ENCODE measurements around the gene SRGAP1. TPM values are rescaled to one million over a fixed set of nuclear protein-coding genes. Genes with fewer than 3 reads are reported as not detected.

The SRGAP1 gene
- total RNA-seq, 4 donors from 2014 or later, result 7.2 to 22.9 (median 11.5) TPM

DNA sequence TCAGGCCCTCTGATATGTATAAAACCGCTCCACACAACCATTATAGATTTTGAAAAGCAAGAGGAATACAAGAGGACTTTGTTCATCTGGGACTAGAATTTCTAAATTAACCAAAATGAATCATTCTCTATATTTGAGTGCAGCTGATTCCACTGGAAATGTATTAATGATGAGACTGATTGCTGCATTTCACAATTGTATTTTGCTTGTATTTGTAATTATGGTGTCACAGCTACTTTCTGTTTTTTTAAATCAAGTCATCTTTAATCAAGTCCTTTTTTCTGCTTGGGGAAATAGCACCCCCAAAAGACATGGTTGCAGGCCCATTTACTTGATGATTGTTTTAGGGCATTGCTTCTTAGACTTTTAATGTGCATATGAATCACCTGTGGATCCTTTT, 215.2 kb downstream of the SRGAP1 start:
- TF ChIP-seq POLR2A (IDR thresholded peaks at IDR 0.05) (no peak), EP300 (IDR thresholded peaks at IDR 0.05) (no peak), POLR2AphosphoS5 (IDR thresholded peaks at IDR 0.05) (no peak)
- TF ChIP-seq, protein P1, sequence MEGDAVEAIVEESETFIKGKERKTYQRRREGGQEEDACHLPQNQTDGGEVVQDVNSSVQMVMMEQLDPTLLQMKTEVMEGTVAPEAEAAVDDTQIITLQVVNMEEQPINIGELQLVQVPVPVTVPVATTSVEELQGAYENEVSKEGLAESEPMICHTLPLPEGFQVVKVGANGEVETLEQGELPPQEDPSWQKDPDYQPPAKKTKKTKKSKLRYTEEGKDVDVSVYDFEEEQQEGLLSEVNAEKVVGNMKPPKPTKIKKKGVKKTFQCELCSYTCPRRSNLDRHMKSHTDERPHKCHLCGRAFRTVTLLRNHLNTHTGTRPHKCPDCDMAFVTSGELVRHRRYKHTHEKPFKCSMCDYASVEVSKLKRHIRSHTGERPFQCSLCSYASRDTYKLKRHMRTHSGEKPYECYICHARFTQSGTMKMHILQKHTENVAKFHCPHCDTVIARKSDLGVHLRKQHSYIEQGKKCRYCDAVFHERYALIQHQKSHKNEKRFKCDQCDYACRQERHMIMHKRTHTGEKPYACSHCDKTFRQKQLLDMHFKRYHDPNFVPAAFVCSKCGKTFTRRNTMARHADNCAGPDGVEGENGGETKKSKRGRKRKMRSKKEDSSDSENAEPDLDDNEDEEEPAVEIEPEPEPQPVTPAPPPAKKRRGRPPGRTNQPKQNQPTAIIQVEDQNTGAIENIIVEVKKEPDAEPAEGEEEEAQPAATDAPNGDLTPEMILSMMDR (IDR thresholded peaks at IDR 0.05), result no peak
- no peak overlapping the region for H3K4me3 ChIP-seq
- no peaks in the 10 kb centered on the region for H3K27me3 ChIP-seq
- ATAC-seq, result no peak
- H3K27ac ChIP-seq, result no peak overlapping the region
- no peaks in the 10 kb centered on the region for H3K9me3 ChIP-seq
- WGBS, 2 donors (ENCODE audit: low coverage in 1 of 2), result 63 to 93% methylated on average over 1 of the region's 1 CpG
- H3K4me1 ChIP-seq, result no peaks in the 10 kb centered on the region
- peaks cover 0 to 7% of the 10 kb centered on the region in 2 donors for H3K36me3 ChIP-seq

DNA sequence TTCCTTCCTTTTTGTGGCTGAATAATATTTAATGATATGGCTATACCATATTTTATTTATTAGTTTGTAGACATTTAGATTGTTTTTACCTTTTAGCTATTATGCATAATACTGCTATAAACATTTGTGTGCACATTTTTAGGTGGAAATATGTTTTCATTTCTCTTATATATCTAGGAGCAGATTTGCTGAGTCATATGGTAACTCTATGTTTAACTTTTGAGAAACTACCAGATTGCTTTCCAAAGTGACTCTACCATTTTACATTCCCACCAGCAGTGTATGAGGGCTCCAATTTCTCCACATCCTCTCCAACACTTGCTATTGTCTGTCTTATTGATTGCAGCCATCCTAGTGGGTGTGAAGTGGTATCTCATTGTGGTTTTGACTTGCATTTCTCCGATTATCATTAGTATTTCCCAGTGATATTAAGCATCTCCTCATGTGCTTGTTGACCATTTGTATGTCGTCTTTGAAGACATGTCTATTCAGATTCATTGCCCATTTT, 217.4 kb downstream of the SRGAP1 start:
- no peaks in the 10 kb centered on the region for H3K9me3 ChIP-seq
- no peak overlapping the region for H3K27ac ChIP-seq
- ATAC-seq, result no peak
- TF ChIP-seq POLR2AphosphoS5 (IDR thresholded peaks at IDR 0.05) (no peak), EP300 (IDR thresholded peaks at IDR 0.05) (no peak), POLR2A (IDR thresholded peaks at IDR 0.05) (no peak)
- TF ChIP-seq, protein P1 (IDR thresholded peaks at IDR 0.05), result no peak
- no peaks in the 10 kb centered on the region for H3K4me1 ChIP-seq
- peaks cover 0 to 23% of the 10 kb centered on the region in 2 donors for H3K36me3 ChIP-seq
- WGBS, 2 donors (ENCODE audit: low coverage in 1 of 2), result 94% methylated on average over 2 of the region's 2 CpGs
- H3K4me3 ChIP-seq, result no peak overlapping the region
- H3K27me3 ChIP-seq, result no peaks in the 10 kb centered on the region

DNA sequence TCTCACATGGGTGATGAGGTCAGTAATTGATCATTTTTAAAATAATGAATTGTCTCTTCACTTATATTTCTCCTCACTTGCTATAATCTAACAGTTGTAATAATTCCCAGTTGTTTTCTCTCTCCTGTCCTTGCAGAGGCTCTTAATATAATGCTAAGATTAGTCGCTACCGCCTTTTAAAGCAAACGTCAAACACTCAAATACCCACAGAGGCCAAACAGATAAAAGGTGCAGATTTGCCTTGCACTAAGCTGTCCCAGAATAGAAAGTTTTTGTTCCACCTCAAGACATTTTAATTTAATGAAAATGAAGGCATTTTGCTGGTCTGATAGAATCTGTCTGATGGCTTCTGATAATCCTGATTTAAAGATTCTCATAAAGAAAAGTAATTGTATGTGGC, 218.6 kb downstream of the SRGAP1 start:
- TF ChIP-seq, protein P1 (IDR thresholded peaks at IDR 0.05), result no peak
- TF ChIP-seq POLR2AphosphoS5 (IDR thresholded peaks at IDR 0.05) (no peak), POLR2A (IDR thresholded peaks at IDR 0.05) (no peak), EP300 (IDR thresholded peaks at IDR 0.05) (no peak)
- no peak for ATAC-seq
- Histone ChIP-seq H3K4me1 (no peaks in the 10 kb centered on the region), H3K27me3 (no peaks in the 10 kb centered on the region), H3K27ac (no peak overlapping the region), H3K36me3 (peaks cover 0 to 23% of the 10 kb centered on the region in 2 donors), H3K4me3 (no peak overlapping the region), H3K9me3 (no peaks in the 10 kb centered on the region)
- 85% methylated on average over 3 of the region's 3 CpGs; no CpG with 5 or more reads in 1 of the 2 donors for whole genome bisulfite sequencing, 2 donors (ENCODE audit: low coverage in 1 of 2)

DNA sequence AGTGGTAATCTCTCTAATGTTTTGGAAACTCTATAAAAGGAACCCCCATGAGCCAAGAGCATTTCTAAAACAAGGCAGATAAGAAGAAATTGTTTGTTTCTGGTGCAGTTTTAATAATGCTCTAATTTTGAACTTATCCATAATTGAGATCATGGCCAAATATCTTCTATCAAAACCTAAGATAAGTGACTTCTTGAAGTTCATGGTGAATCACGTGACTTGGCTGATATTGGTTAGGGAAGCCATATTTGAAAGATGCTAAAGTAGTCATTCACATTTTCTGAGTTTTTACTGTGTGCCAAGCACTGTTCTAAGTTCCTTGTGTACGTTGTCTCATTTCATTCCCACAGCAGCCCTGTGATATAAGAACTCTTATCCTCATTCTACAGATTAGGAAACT, 219.7 kb downstream of the SRGAP1 start:
- ATAC-seq, result no peak
- Histone ChIP-seq H3K4me3 (no peak overlapping the region), H3K4me1 (no peaks in the 10 kb centered on the region), H3K27ac (no peak overlapping the region), H3K9me3 (no peaks in the 10 kb centered on the region), H3K36me3 (peaks cover 0 to 23% of the 10 kb centered on the region in 2 donors), H3K27me3 (no peaks in the 10 kb centered on the region)
- 74 to 83% methylated on average over 2 of the region's 2 CpGs for WGBS, 2 donors (ENCODE audit: low coverage in 1 of 2)
- no peak for TF ChIP-seq EP300 (IDR thresholded peaks at IDR 0.05)
- TF ChIP-seq, protein P1 (IDR thresholded peaks at IDR 0.05), result no peak
- TF ChIP-seq POLR2AphosphoS5 (IDR thresholded peaks at IDR 0.05), result no peak
- no peak for TF ChIP-seq POLR2A (IDR thresholded peaks at IDR 0.05)

DNA sequence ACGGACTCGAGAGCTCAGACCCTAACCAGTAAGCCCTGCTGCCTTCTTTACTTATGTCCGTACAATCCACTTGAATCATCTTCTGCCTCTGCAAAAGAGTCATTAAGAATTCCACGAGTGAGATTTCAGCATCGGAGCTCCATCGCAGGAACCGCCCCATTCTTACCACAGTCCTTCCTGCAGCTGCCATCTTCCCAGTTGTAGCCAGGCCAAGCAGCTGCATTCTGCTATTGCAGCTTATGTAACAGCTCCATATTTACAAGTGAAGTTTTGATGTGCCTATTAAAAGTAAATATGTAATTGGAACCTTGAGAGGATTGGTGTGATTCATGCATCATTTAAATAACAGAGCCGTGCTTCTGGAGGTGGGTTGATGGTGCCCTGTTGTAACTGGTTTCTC, 220.2 kb downstream of the SRGAP1 start:
- no peak for ATAC-seq
- WGBS, 2 donors (ENCODE audit: low coverage in 1 of 2), result 95 to 96% methylated on average over 7 to 8 of the region's 8 CpGs
- peaks cover 0 to 23% of the 10 kb centered on the region in 2 donors for H3K36me3 ChIP-seq
- H3K27me3 ChIP-seq, result no peaks in the 10 kb centered on the region
- TF ChIP-seq POLR2AphosphoS5 (IDR thresholded peaks at IDR 0.05) (no peak), POLR2A (IDR thresholded peaks at IDR 0.05) (no peak)
- TF ChIP-seq, protein P1 (IDR thresholded peaks at IDR 0.05), result no peak
- H3K27ac ChIP-seq, result no peak overlapping the region
- no peak overlapping the region for H3K4me3 ChIP-seq
- H3K4me1 ChIP-seq, result no peaks in the 10 kb centered on the region
- H3K9me3 ChIP-seq, result no peaks in the 10 kb centered on the region

All from gastroesophageal sphincter (tissue), 4 donors.